GM18858 (cell line): ENCODE results near the gene EML6.

ENCODE experiments used
- ATAC-seq: cut with Tn5 transposase; IDR thresholded peaks from one replicate; pipeline ENCODE4 v1.9.1; 2021; ENCODE audit not compliant: unreplicated experiment

Gene EML6

GRCh38 chr2:54936766-54937165 lies 213.3 kb downstream of the EML6 start:
- no peak for ATAC-seq

- ATAC-seq, result no peak
These were observed 216.1 kb downstream of the EML6 start for GRCh38 chr2:54939446-54940118.

GRCh38 chr2:54940723-54941122 lies 217.3 kb downstream of the EML6 start:
- ATAC-seq, result no peak

- no peak for ATAC-seq
These were observed 218.0 kb downstream of the EML6 start for GRCh38 chr2:54941248-54941984.

- no peak for ATAC-seq
These were observed 218.9 kb downstream of the EML6 start for GRCh38 chr2:54942373-54942772.

- ATAC-seq, result no peak
These were observed 221.4 kb downstream of the EML6 start for GRCh38 chr2:54944724-54945326.

GRCh38 chr2:54945391-54946219 lies 222.1 kb downstream of the EML6 start:
- peak; percentile 87 for ATAC-seq

GRCh38 chr2:54946220-54946805 lies 222.9 kb downstream of the EML6 start:
- ATAC-seq, result no peak

- ATAC-seq, result no peak
These were observed 223.7 kb downstream of the EML6 start for GRCh38 chr2:54947136-54947535.

- no peak for ATAC-seq
These were observed 224.2 kb downstream of the EML6 start for GRCh38 chr2:54947646-54948045.

- ATAC-seq, result no peak
These were observed 224.7 kb downstream of the EML6 start for GRCh38 chr2:54948120-54948519.

- no peak for ATAC-seq
These were observed 226.0 kb downstream of the EML6 start for GRCh38 chr2:54949431-54949830.

- ATAC-seq, result no peak
These were observed 227.3 kb downstream of the EML6 start for GRCh38 chr2:54950811-54951210.

- no peak for ATAC-seq
These were observed 229.0 kb downstream of the EML6 start for GRCh38 chr2:54952425-54952824.

- no peak for ATAC-seq
These were observed 229.6 kb downstream of the EML6 start for GRCh38 chr2:54952978-54953456.

- ATAC-seq, result no peak
These were observed 230.7 kb downstream of the EML6 start for GRCh38 chr2:54954158-54954557.

- no peak for ATAC-seq
These were observed 231.4 kb downstream of the EML6 start for GRCh38 chr2:54954705-54955357.

GRCh38 chr2:54955358-54956110 lies 232.1 kb downstream of the EML6 start:
- ATAC-seq, result no peak

GRCh38 chr2:54956111-54956627 lies 232.7 kb downstream of the EML6 start:
- ATAC-seq, result no peak
